ENCODE data around the gene AHR.

The AHR gene

DNA sequence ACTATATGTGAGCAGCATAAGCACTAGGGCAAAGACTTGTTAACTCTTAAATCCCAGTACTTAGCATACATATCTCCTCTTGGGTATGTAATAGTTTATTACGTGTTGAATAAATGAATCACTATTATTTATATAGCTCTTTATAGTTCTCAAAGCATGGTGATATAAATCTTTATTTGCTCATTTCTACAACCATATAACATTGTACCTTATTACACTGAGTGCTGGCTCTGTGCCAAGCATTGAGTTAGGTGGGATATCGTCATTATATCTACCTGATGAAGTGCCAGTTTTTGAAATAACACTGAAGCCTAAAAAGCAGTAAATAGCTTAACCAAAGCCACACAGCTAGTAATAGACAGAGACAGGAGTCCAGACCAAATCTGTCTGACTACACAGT lies 27.9 kb downstream of the AHR start:
- Histone ChIP-seq H3K79me2 (ENCODE audit: low read length) (no peaks in the 10 kb centered on the region), H3K9me3 (replicated peaks; ENCODE audit: insufficient read depth, low read length) (no peaks in the 10 kb centered on the region), H3K4me3 (ENCODE audit: low read length) (no peak overlapping the region), H3K4me2 (ENCODE audit: low read depth, low read length) (no peak overlapping the region), H2AFZ (ENCODE audit: low read length) (no peak overlapping the region), H4K20me1 (ENCODE audit: insufficient read depth, low read length) (no peaks in the 10 kb centered on the region), H3K27ac (ENCODE audit: low read length) (no peak overlapping the region), H3K27me3 (replicated peaks; ENCODE audit: insufficient read depth, low read length) (no peaks in the 10 kb centered on the region), H3K9ac (ENCODE audit: low read length) (no peak overlapping the region), H3K9me2 (replicated peaks; ENCODE audit: insufficient read depth, low read length) (no peaks in the 10 kb centered on the region), H3K4me1 (ENCODE audit: low read length) (no peaks in the 10 kb centered on the region), H3K36me3 (replicated peaks; ENCODE audit: insufficient read depth, low read length) (no peaks in the 10 kb centered on the region), H3F3A (ENCODE audit: insufficient read depth, low read length) (no peaks in the 10 kb centered on the region)
- no peak for TF ChIP-seq EZH2 (optimal IDR thresholded peaks at IDR 0.05; ENCODE audit: low read depth, low read length)
- TF ChIP-seq, protein P1, sequence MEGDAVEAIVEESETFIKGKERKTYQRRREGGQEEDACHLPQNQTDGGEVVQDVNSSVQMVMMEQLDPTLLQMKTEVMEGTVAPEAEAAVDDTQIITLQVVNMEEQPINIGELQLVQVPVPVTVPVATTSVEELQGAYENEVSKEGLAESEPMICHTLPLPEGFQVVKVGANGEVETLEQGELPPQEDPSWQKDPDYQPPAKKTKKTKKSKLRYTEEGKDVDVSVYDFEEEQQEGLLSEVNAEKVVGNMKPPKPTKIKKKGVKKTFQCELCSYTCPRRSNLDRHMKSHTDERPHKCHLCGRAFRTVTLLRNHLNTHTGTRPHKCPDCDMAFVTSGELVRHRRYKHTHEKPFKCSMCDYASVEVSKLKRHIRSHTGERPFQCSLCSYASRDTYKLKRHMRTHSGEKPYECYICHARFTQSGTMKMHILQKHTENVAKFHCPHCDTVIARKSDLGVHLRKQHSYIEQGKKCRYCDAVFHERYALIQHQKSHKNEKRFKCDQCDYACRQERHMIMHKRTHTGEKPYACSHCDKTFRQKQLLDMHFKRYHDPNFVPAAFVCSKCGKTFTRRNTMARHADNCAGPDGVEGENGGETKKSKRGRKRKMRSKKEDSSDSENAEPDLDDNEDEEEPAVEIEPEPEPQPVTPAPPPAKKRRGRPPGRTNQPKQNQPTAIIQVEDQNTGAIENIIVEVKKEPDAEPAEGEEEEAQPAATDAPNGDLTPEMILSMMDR (IDR thresholded peaks at IDR 0.05; ENCODE audit: low read length) = no peak
- no peak for TF ChIP-seq EZH2phosphoT487 (IDR thresholded peaks at IDR 0.05; ENCODE audit: low read length)
- DNase-seq = no peak

DNA sequence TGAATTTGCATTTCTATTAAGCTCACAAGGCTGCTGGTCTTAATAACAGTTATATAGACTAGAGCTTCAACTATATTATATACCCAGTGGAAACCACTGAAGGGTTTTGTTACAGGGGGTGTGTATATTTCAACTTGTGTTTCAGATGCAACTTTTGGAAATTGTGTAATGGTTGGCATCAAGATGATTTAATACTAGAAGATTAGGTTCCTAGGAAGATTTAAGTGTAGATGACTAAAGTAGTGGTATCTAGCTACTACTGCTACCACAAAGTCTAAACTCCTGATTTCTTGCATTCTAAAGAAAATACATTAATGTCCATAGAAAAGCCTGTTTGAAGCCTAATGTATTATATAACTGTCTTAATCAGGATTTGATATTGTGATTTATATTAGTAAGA lies 30.2 kb downstream of the AHR start:
- Histone ChIP-seq H3K27me3 (replicated peaks; ENCODE audit: insufficient read depth, low read length) (no peaks in the 10 kb centered on the region), H3F3A (ENCODE audit: insufficient read depth, low read length) (no peaks in the 10 kb centered on the region), H3K79me2 (ENCODE audit: low read length) (no peaks in the 10 kb centered on the region), H3K27ac (ENCODE audit: low read length) (no peak overlapping the region), H3K36me3 (replicated peaks; ENCODE audit: insufficient read depth, low read length) (no peaks in the 10 kb centered on the region), H4K20me1 (ENCODE audit: insufficient read depth, low read length) (no peaks in the 10 kb centered on the region), H3K9me2 (replicated peaks; ENCODE audit: insufficient read depth, low read length) (no peaks in the 10 kb centered on the region), H3K9me3 (replicated peaks; ENCODE audit: insufficient read depth, low read length) (no peaks in the 10 kb centered on the region), H2AFZ (ENCODE audit: low read length) (no peak overlapping the region), H3K4me1 (ENCODE audit: low read length) (no peaks in the 10 kb centered on the region), H3K9ac (ENCODE audit: low read length) (no peak overlapping the region), H3K4me3 (ENCODE audit: low read length) (no peak overlapping the region), H3K4me2 (ENCODE audit: low read depth, low read length) (no peak overlapping the region)
- no peak for TF ChIP-seq EZH2phosphoT487 (IDR thresholded peaks at IDR 0.05; ENCODE audit: low read length)
- no peak for TF ChIP-seq EZH2 (optimal IDR thresholded peaks at IDR 0.05; ENCODE audit: low read depth, low read length)
- TF ChIP-seq, protein P1 (IDR thresholded peaks at IDR 0.05; ENCODE audit: low read length) = no peak
- DNase-seq = no peak

DNA sequence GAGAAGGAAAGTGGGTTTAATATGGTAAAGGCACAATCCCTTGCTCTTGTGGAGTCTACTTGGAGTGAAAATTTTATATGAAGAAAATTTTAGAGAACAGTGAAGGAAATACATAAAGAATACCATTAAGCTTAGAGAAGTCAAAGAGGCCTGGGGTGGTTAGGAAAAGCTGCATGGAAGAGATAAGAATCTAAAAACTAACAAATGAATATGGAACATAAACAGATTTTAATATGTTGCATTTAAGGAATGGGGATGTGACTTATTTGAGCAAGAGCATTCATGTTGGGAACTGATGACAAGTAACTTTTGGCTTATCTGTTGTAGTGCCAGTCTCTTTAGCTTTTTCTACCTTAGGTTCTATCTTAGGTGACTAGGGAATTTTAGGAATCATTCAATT lies 31.0 kb downstream of the AHR start:
- no peak overlapping the region for H3K4me3 ChIP-seq (ENCODE audit: low read length)
- no peaks in the 10 kb centered on the region for H3K36me3 ChIP-seq (replicated peaks; ENCODE audit: insufficient read depth, low read length)
- no peaks in the 10 kb centered on the region for H3K4me1 ChIP-seq (ENCODE audit: low read length)
- H2AFZ ChIP-seq (ENCODE audit: low read length) = no peak overlapping the region
- H3F3A ChIP-seq (ENCODE audit: insufficient read depth, low read length) = no peaks in the 10 kb centered on the region
- H3K9me3 ChIP-seq (replicated peaks; ENCODE audit: insufficient read depth, low read length) = no peaks in the 10 kb centered on the region
- TF ChIP-seq EZH2phosphoT487 (IDR thresholded peaks at IDR 0.05; ENCODE audit: low read length) (no peak), EZH2 (optimal IDR thresholded peaks at IDR 0.05; ENCODE audit: low read depth, low read length) (no peak)
- TF ChIP-seq, protein P1 (IDR thresholded peaks at IDR 0.05; ENCODE audit: low read length) = no peak
- H3K27ac ChIP-seq (ENCODE audit: low read length) = no peak overlapping the region
- H3K27me3 ChIP-seq (replicated peaks; ENCODE audit: insufficient read depth, low read length) = no peaks in the 10 kb centered on the region
- H4K20me1 ChIP-seq (ENCODE audit: insufficient read depth, low read length) = no peaks in the 10 kb centered on the region
- no peak for DNase-seq
- H3K9me2 ChIP-seq (replicated peaks; ENCODE audit: insufficient read depth, low read length) = no peaks in the 10 kb centered on the region
- H3K9ac ChIP-seq (ENCODE audit: low read length) = no peak overlapping the region
- no peak overlapping the region for H3K4me2 ChIP-seq (ENCODE audit: low read depth, low read length)
- H3K79me2 ChIP-seq (ENCODE audit: low read length) = no peaks in the 10 kb centered on the region

All from MM.1S (cell line).